ENCODE measurements around the gene IL18BP.

Gene IL18BP

GRCh38 chr11:72004515-72005346, 6.0 kb downstream of the IL18BP start:
- Histone ChIP-seq H3K27ac (ENCODE audit: low read depth, low read length) (no peak overlapping the region), H3K9me3 (ENCODE audit: control insufficient read depth, insufficient read depth, low read length) (no peaks in the 10 kb centered on the region), H3K36me3 (ENCODE audit: control insufficient read depth, insufficient read depth, low read length) (peaks cover 86% of the 10 kb centered on the region), H3K9ac (ENCODE audit: low read depth, low read length) (no peak overlapping the region), H3K27me3 (ENCODE audit: control insufficient read depth, insufficient read depth, low read length) (no peaks in the 10 kb centered on the region), H3K4me1 (ENCODE audit: control insufficient read depth, insufficient read depth, low read length) (no peaks in the 10 kb centered on the region), H3K4me3 (ENCODE audit: low read depth, low read length) (no peak overlapping the region)

DNA sequence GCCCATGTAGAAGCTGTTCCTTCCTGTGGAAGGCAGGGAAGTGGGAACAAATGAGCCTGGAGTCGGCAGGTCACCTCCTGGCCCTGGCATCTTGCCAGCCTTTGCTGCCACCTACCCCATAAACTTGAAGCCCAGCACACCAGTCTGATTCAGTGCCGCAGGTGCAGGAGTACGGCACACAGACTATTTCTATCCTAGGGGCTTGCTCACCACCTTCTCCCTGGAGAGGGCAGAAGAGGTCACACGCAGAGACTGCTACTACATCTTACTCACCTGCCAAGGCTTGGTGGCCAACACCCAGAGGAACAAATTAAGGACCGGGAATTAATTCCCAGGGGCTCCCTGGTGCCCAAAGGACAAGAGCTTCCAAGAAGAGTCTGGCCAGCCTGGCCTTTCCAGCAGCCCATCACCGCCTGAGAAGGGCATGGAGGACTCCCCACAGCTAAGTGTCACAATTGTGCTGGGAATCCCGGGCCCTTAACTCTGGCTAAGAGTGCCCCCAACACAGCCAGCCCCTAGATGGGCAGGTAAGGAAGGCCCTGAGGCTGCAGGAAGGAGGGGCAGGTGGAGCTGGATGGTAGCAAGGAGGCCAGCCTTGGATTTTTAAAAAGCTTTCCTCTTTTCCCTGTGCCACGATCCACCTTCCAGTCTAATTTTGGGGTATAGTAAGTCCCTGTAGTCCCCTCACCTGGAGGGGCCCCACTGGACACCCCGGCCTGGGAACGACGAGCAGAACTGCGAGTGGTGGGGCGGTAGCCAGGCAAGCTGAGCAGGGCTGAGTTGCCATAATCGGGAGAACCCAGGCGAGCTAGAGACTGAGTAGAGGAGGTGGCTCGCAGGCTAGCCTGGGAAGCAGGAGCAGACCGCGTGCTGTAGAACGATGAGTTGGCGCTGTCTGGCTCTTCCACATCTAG, 6.9 kb downstream of the IL18BP start:
- no peak overlapping the region for H3K27ac ChIP-seq (ENCODE audit: low read depth, low read length)
- peaks cover 91% of the 10 kb centered on the region for H3K36me3 ChIP-seq (ENCODE audit: control insufficient read depth, insufficient read depth, low read length)
- H3K9me3 ChIP-seq (ENCODE audit: control insufficient read depth, insufficient read depth, low read length): no peaks in the 10 kb centered on the region
- H3K9ac ChIP-seq (ENCODE audit: low read depth, low read length): no peak overlapping the region
- no peaks in the 10 kb centered on the region for H3K4me1 ChIP-seq (ENCODE audit: control insufficient read depth, insufficient read depth, low read length)
- H3K27me3 ChIP-seq (ENCODE audit: control insufficient read depth, insufficient read depth, low read length): no peaks in the 10 kb centered on the region
- no peak overlapping the region for H3K4me3 ChIP-seq (ENCODE audit: low read depth, low read length)

DNA sequence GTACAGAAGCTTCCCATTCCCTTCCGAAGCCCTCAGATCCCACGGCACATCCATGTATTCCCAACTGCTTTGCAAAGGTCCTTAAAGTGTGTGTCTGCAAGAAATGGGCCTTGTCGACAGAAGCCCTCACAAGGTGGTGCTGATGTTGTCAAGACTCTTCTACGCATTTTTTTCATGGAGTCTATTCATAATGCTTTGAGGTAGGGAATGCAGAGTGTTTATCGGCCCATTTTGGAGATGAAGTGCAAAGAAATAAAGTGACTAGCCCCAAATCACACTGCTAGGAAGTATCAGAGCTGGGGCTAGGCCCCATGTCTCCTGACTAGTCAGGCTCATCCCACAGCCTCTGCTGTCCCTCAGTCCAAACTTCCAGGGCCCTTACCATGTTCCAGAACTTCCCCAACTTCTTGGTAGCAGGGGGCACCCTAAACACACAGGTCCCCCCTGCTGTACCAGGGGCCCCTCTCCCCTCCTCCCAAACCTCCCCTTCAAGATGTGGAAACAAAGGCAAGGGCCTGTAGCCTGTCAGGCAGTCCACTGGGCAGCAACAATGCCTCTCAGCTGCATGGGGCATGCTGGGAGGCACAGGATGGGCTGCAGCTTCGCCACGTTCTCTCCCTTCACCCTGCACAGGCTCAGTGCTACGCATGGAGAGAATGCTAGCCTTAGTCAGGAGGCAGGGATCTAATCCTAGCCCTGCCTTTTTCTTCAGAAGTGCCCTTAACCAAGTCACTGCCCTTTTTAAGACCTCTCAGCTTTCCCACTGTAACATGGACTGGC, 7.8 kb downstream of the IL18BP start:
- Histone ChIP-seq H3K36me3 (ENCODE audit: control insufficient read depth, insufficient read depth, low read length) (peaks cover 96% of the 10 kb centered on the region), H3K27ac (ENCODE audit: low read depth, low read length) (no peak overlapping the region), H3K9me3 (ENCODE audit: control insufficient read depth, insufficient read depth, low read length) (no peaks in the 10 kb centered on the region), H3K4me1 (ENCODE audit: control insufficient read depth, insufficient read depth, low read length) (no peaks in the 10 kb centered on the region), H3K27me3 (ENCODE audit: control insufficient read depth, insufficient read depth, low read length) (no peaks in the 10 kb centered on the region), H3K4me3 (ENCODE audit: low read depth, low read length) (no peak overlapping the region), H3K9ac (ENCODE audit: low read depth, low read length) (no peak overlapping the region)

- Histone ChIP-seq H3K9me3 (ENCODE audit: control insufficient read depth, insufficient read depth, low read length) (no peaks in the 10 kb centered on the region), H3K4me3 (ENCODE audit: low read depth, low read length) (no peak overlapping the region), H3K9ac (ENCODE audit: low read depth, low read length) (no peak overlapping the region), H3K27ac (ENCODE audit: low read depth, low read length) (no peak overlapping the region), H3K36me3 (ENCODE audit: control insufficient read depth, insufficient read depth, low read length) (peaks cover 99% of the 10 kb centered on the region), H3K27me3 (ENCODE audit: control insufficient read depth, insufficient read depth, low read length) (no peaks in the 10 kb centered on the region), H3K4me1 (ENCODE audit: control insufficient read depth, insufficient read depth, low read length) (no peaks in the 10 kb centered on the region)
Measured at GRCh38 chr11:72007089-72007476, 8.4 kb downstream of the IL18BP start.

DNA sequence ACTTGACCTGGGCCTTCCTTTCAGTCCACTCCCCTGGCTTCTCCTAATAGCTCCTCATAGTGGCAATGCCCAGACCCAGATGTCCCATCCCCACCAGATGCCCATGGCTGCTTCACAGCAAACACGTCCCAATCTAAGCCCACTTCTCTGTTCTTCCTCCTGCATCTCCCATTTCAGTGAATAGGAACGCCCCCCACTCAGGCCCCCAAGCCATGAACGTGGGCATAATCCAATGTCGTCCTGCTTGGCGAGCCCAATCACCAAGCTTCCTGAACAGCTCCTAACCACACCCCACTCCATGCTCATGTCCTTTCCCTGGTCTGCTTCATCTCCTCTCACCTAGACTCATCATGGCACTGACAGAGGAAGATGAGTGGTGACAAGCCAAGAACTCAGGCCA, 8.9 kb downstream of the IL18BP start:
- peaks cover 99% of the 10 kb centered on the region for H3K36me3 ChIP-seq (ENCODE audit: control insufficient read depth, insufficient read depth, low read length)
- H3K27me3 ChIP-seq (ENCODE audit: control insufficient read depth, insufficient read depth, low read length): no peaks in the 10 kb centered on the region

DNA sequence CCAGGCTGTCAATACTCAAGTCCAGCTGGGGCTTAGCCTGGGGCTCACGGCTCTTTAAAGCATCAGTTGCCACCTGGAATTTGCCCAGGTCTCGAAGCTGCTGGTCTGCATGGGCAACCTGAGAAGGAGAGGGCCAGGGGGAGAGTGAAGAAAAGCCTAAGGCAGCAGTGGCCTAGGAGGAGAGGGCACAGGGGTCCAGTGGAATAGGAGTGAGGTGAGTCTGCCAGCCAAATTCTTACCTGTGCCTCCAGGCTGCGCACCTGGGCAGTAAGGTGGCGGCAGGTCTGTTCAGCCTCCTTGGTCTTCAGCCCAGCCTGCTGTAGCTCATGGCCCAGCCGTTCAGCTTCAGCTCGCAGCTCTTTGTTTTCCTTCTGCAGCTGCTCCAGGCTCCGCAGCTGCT, 10.0 kb downstream of the IL18BP start:
- no peak overlapping the region for H3K4me3 ChIP-seq (ENCODE audit: low read depth, low read length)
- H3K27me3 ChIP-seq (ENCODE audit: control insufficient read depth, insufficient read depth, low read length): no peaks in the 10 kb centered on the region
- peaks cover 99% of the 10 kb centered on the region for H3K36me3 ChIP-seq (ENCODE audit: control insufficient read depth, insufficient read depth, low read length)
- no peaks in the 10 kb centered on the region for H3K9me3 ChIP-seq (ENCODE audit: control insufficient read depth, insufficient read depth, low read length)
- H3K9ac ChIP-seq (ENCODE audit: low read depth, low read length): no peak overlapping the region
- no peaks in the 10 kb centered on the region for H3K4me1 ChIP-seq (ENCODE audit: control insufficient read depth, insufficient read depth, low read length)
- no peak overlapping the region for H3K27ac ChIP-seq (ENCODE audit: low read depth, low read length)

More for the DNA sequence above, 8.9 kb downstream of the IL18BP start:
- no peaks in the 10 kb centered on the region for H3K9me3 ChIP-seq (ENCODE audit: control insufficient read depth, insufficient read depth, low read length)
- no peaks in the 10 kb centered on the region for H3K4me1 ChIP-seq (ENCODE audit: control insufficient read depth, insufficient read depth, low read length)
- no peak overlapping the region for H3K4me3 ChIP-seq (ENCODE audit: low read depth, low read length)
- H3K9ac ChIP-seq (ENCODE audit: low read depth, low read length): no peak overlapping the region
- H3K27ac ChIP-seq (ENCODE audit: low read depth, low read length): no peak overlapping the region

- H3K9ac ChIP-seq (ENCODE audit: low read depth, low read length): no peak overlapping the region
- no peaks in the 10 kb centered on the region for H3K27me3 ChIP-seq (ENCODE audit: control insufficient read depth, insufficient read depth, low read length)
- H3K9me3 ChIP-seq (ENCODE audit: control insufficient read depth, insufficient read depth, low read length): no peaks in the 10 kb centered on the region
- peaks cover 99% of the 10 kb centered on the region for H3K36me3 ChIP-seq (ENCODE audit: control insufficient read depth, insufficient read depth, low read length)
- H3K27ac ChIP-seq (ENCODE audit: low read depth, low read length): no peak overlapping the region
- no peak overlapping the region for H3K4me3 ChIP-seq (ENCODE audit: low read depth, low read length)
- no peaks in the 10 kb centered on the region for H3K4me1 ChIP-seq (ENCODE audit: control insufficient read depth, insufficient read depth, low read length)
Measured at GRCh38 chr11:72009156-72009555, 10.4 kb downstream of the IL18BP start.

- Histone ChIP-seq H3K36me3 (ENCODE audit: control insufficient read depth, insufficient read depth, low read length) (peaks cover 99% of the 10 kb centered on the region), H3K9ac (ENCODE audit: low read depth, low read length) (no peak overlapping the region), H3K4me1 (ENCODE audit: control insufficient read depth, insufficient read depth, low read length) (no peaks in the 10 kb centered on the region), H3K4me3 (ENCODE audit: low read depth, low read length) (no peak overlapping the region), H3K27ac (ENCODE audit: low read depth, low read length) (no peak overlapping the region), H3K9me3 (ENCODE audit: control insufficient read depth, insufficient read depth, low read length) (no peaks in the 10 kb centered on the region), H3K27me3 (ENCODE audit: control insufficient read depth, insufficient read depth, low read length) (no peaks in the 10 kb centered on the region)
Measured at GRCh38 chr11:72010529-72011233, 12.0 kb downstream of the IL18BP start.

DNA sequence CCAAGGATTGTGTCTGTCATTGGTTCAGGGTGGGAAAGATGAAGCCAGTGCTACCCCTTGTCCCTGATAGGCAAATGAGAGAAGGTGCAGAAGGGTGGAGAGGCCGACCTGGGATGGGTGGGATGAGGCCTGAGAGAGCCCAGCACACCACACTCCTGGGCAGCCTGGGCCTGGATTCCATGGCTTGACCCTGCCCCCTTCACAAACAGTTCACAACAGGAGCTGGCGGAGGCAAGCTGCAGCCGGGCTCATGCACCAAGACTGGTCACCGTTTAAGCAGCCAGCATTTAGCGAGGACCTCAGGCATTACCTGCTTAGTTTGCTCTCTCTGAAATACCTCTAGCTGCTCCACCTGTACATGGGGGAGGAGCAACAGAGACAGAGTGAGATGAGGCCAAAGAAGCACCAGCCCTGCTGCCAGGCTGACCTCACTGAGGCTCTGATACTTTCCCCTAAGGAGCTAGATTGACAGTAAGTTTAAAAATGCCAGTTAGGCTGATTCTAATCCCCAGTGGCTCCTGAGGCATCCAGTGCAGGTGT, 13.5 kb downstream of the IL18BP start:
- no peaks in the 10 kb centered on the region for H3K9me3 ChIP-seq (ENCODE audit: control insufficient read depth, insufficient read depth, low read length)
- peaks cover 99% of the 10 kb centered on the region for H3K36me3 ChIP-seq (ENCODE audit: control insufficient read depth, insufficient read depth, low read length)
- no peak overlapping the region for H3K27ac ChIP-seq (ENCODE audit: low read depth, low read length)
- H3K27me3 ChIP-seq (ENCODE audit: control insufficient read depth, insufficient read depth, low read length): no peaks in the 10 kb centered on the region
- H3K4me1 ChIP-seq (ENCODE audit: control insufficient read depth, insufficient read depth, low read length): no peaks in the 10 kb centered on the region
- no peak overlapping the region for H3K4me3 ChIP-seq (ENCODE audit: low read depth, low read length)
- H3K9ac ChIP-seq (ENCODE audit: low read depth, low read length): no peak overlapping the region
